Ovary (tissue), 3 donors: Measurements from ENCODE around the gene CCDC175.

ENCODE experiments used
- EP300 ChIP-seq: sonication (generic); formaldehyde crosslinking; IDR thresholded peaks from one replicate; pipeline ENCODE4 v1.6.1; 2017; ENCODE audit warnings: antibody characterized with exemption
- POLR2A ChIP-seq: fragments of 450-650 bp; IDR thresholded peaks from one replicate; pipeline ENCODE4 v1.6.1; 2017; ENCODE audit warnings: antibody characterized with exemption, mild to moderate bottlenecking, moderate library complexity
- TF ChIP-seq, protein P1 (sequence below), 3 donors: fragments of 450-650 bp in 2 of 3; fragments of 200-600 bp in 1 of 3; IDR thresholded peaks; one replicate each; pipeline versions ENCODE4 v1.5.1 to v1.8.0; 2016 to 2022; ENCODE audit warnings: antibody characterized with exemption in 3 of 3, mild to moderate bottlenecking in 1 of 3
- donor health status: DM: no; HTN: no; CAD: no.

DNA sequence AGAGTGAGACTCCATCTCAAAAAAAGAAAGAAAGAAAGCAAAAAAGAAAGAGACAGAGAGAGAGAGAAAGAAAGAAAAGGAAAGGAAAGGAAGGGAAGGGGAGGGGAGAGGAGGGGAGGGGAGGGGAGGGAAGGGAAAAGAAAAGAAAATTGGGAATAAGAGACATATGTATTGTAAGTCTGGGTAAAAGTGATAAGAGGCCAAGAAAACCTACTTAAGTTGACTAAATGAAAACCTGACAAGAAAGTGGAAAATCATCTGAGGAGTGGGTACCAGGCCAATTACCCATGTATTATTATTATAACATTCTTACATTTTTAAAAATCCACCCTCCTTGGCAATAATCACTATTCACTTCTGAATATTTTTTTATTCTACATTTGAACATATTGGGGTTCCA is 46.3 kb downstream of the CCDC175 start:
- TF ChIP-seq, protein P1, sequence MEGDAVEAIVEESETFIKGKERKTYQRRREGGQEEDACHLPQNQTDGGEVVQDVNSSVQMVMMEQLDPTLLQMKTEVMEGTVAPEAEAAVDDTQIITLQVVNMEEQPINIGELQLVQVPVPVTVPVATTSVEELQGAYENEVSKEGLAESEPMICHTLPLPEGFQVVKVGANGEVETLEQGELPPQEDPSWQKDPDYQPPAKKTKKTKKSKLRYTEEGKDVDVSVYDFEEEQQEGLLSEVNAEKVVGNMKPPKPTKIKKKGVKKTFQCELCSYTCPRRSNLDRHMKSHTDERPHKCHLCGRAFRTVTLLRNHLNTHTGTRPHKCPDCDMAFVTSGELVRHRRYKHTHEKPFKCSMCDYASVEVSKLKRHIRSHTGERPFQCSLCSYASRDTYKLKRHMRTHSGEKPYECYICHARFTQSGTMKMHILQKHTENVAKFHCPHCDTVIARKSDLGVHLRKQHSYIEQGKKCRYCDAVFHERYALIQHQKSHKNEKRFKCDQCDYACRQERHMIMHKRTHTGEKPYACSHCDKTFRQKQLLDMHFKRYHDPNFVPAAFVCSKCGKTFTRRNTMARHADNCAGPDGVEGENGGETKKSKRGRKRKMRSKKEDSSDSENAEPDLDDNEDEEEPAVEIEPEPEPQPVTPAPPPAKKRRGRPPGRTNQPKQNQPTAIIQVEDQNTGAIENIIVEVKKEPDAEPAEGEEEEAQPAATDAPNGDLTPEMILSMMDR (IDR thresholded peaks at IDR 0.05): no peak
- TF ChIP-seq EP300: no peak
- no peak for TF ChIP-seq POLR2A
